H1 (cell line): ENCODE data around the gene PTMA. TPM values are rescaled to one million over a fixed set of nuclear protein-coding genes. Genes with fewer than 3 reads are reported as not detected.
A peak's percentile ranks its signal among the peaks of the same experiment; 100 is the strongest.

Source experiments
- CHD7 ChIP-seq: fragments of 300-600 bp; sonication (generic); IDR thresholded peaks from 2 replicates; pipeline ENCODE4 v1.7.1; 2012; ENCODE audit warnings: low read length, moderate library complexity, mild to moderate bottlenecking, inconsistent platforms; ENCODE audit not compliant: insufficient replicate concordance
- EZH2 ChIP-seq: fragments of 200-600 bp; sonication (generic); IDR thresholded peaks from 2 replicates; pipeline ENCODE4 v1.7.1; 2012; ENCODE audit warnings: low read depth, mild to moderate bottlenecking, moderate library complexity, low read length, inconsistent platforms; ENCODE audit not compliant: severe bottlenecking
- polyA plus RNA-seq, 7 experiments: library from polyadenylated mRNA; depleted of rRNA in 3 of 7; stranded (reverse) in 5 of 7; unstranded in 2 of 7; fragments of >200 nt in 5 of 7; fragments of 200-250 nt in 2 of 7; gene quantifications; 1 replicate in 5 of 7; 2 replicates in 1 of 7; 4 replicates in 1 of 7; pipeline versions ENCODE4 v1.2.1 to v1.2.3, GENCODE V29; 2011 to 2013; ENCODE audit warnings: missing spikeins in 2 of 7, mixed read lengths in 2 of 7
- total RNA-seq: library from RNA; stranded (reverse); fragmentation: NEBNext Ultra II Directional; extraction: Animal tissue kit (Norgen Biotek cat#: 25700); gene quantifications from 2 replicates; pipeline ENCODE4 v1.2.1, GENCODE V29; 2021

The PTMA gene
- total and polyA plus RNA-seq, 2 of the 8 experiments (the other 6 are each of a cell fraction or from before 2014, with no cell fraction given): 683 to 2,680 TPM

GRCh38 chr2:231711677-231712450, 3.5 kb downstream of the PTMA start (continued):
- TF ChIP-seq CHD7 (peak; percentile 29), EZH2 (no peak)
